Pericardium fibroblast (primary cell): ENCODE measurements around the gene CHRNA1. TPM values are rescaled to one million over a fixed set of nuclear protein-coding genes. Genes with fewer than 3 reads are reported as not detected.

Experiments used
- total RNA-seq: library from RNA; depleted of rRNA; stranded (reverse); fragments of >200 nt; gene quantifications from 2 replicates; pipeline ENCODE4 v1.2.3, GENCODE V29; 2015

CHRNA1 gene
- total RNA-seq = 0.77 TPM in 1 of 2 replicates, not detected in the other

DNA sequence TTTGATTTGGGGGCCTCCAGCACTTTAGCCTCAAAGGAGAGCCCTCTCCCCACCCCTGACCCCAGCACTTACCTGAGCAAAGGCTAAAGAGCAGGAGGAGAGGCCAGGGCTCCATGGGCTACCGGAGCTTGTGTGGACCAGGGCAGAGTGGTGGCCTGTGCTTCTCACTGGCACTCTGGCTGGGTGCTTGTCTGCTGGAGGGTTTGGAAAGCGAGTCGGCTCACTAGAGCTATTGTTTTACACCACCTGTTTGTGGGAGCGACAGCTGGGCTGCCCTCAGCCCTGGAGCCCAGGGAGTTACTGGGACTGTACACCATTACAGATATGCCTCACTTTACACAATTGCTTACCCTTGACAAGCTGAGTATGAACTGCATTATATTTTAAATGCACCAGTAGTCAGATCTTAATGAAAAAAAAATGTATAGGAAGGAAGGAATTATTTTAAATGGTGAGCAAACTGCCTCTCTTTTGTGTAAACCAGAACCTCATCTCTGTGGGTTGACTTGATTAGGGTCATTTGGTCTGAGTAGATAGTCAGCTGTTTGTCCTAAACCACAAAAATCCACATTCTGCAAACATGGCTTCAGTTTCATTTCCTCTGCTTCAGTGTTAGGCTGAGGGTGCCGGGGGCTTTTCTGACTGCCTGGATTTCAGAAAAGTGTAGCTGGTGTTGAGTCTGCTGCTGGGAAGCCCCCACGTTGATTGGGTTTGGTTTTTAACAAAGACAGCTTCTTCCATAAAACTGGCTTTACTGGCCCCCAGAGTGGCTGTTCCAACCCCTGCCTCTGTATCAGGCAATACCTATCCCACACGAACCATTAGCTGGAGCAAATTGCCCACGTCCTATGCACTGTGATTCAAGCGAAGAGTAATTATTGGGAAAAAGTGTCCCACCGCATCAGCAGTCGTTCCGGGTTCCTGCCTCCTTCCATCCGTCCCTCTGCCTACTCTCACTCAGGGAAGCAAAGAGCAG lies at the start of gene CHRNA1:
Gene CHRNA1, minus strand, starts transcription at position 193 of the 976 bp plus-strand sequence. Its CDS starts 78 bp downstream, at position 115.

Other genes starting within 250 kb of the CHRNA1 start
- 6.1 and 11.7 TPM in 2 replicates for gene WIPF1, start 166.7 kb downstream of the CHRNA1 start, total RNA-seq
- gene CHN1, start 240.9 kb upstream of the CHRNA1 start, total RNA-seq = 27.5 and 46.6 TPM in 2 replicates